Fibroblast of mammary gland (primary cell): ENCODE data around the gene PUS7.
A peak's percentile ranks its signal among the peaks of the same experiment; 100 is the strongest.
"Not testable (repeated sequence)": the region's sequence is repeated elsewhere in the genome, so short reads cannot be mapped to it uniquely, and the experiment has no call there.

Experiments
- DNase-seq: peaks from one replicate; pipeline ENCODE4 v3.0.0-alpha.2; 2010; ENCODE audit warnings: low read depth
- H3K4me3 ChIP-seq: 2 replicates; pipeline ENCODE4 v1.5.1; 2011; ENCODE audit warnings: low read depth, mild to moderate bottlenecking, low read length, moderate library complexity; ENCODE audit not compliant: control insufficient read depth
- TF ChIP-seq, protein P1 (sequence below): conservative IDR thresholded peaks from 2 replicates; pipeline ENCODE4 v1.5.1; 2011; ENCODE audit warnings: low read depth, low read length, inconsistent platforms; ENCODE audit not compliant: control insufficient read depth, insufficient read depth

PUS7 gene

GRCh38 chr7:105532709-105533460 lies 10.8 kb upstream of the PUS7 start:
- DNase-seq, result no peak
- TF ChIP-seq, protein P1, sequence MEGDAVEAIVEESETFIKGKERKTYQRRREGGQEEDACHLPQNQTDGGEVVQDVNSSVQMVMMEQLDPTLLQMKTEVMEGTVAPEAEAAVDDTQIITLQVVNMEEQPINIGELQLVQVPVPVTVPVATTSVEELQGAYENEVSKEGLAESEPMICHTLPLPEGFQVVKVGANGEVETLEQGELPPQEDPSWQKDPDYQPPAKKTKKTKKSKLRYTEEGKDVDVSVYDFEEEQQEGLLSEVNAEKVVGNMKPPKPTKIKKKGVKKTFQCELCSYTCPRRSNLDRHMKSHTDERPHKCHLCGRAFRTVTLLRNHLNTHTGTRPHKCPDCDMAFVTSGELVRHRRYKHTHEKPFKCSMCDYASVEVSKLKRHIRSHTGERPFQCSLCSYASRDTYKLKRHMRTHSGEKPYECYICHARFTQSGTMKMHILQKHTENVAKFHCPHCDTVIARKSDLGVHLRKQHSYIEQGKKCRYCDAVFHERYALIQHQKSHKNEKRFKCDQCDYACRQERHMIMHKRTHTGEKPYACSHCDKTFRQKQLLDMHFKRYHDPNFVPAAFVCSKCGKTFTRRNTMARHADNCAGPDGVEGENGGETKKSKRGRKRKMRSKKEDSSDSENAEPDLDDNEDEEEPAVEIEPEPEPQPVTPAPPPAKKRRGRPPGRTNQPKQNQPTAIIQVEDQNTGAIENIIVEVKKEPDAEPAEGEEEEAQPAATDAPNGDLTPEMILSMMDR, result no peak
- H3K4me3 ChIP-seq, result peak overlapping the region; percentile 99

GRCh38 chr7:105531792-105532671 lies 10.0 kb upstream of the PUS7 start, which contains the start of gene RINT1:
RINT1 (plus strand) TSS chr7:105532201; CDS start chr7:105532316, 115 bp downstream.
- TF ChIP-seq, protein P1, result peak; percentile 65
- peak within 1 kb of the TSS; percentile 99 for H3K4me3 ChIP-seq
- DNase-seq, result peak; percentile 89

DNA sequence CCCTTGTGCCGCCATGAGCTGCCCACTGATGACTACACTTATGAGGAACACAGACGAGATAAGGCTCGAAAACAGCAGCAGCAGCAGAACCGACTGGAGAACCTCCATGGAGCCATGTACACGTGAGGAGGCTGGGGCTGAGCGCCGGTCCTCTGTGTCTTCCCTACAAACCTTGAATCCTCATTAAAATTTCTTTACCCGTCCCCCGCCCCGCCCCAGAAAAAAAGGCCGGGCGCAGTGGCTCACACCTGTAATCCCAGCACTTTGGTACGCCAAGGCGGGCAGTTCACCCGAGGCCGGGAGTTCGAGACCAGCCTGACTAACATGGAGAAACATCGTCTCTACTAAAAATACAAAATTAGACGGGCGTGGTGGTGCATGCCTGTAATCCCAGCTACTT lies 8.5 kb upstream of the PUS7 start:
- no peak overlapping the region for H3K4me3 ChIP-seq
- TF ChIP-seq, protein P1, result no peak
- DNase-seq, result no peak

GRCh38 chr7:105530126-105530525 lies 8.1 kb upstream of the PUS7 start:
- no peak for DNase-seq
- no peak overlapping the region for H3K4me3 ChIP-seq
- TF ChIP-seq, protein P1, result no peak

DNA sequence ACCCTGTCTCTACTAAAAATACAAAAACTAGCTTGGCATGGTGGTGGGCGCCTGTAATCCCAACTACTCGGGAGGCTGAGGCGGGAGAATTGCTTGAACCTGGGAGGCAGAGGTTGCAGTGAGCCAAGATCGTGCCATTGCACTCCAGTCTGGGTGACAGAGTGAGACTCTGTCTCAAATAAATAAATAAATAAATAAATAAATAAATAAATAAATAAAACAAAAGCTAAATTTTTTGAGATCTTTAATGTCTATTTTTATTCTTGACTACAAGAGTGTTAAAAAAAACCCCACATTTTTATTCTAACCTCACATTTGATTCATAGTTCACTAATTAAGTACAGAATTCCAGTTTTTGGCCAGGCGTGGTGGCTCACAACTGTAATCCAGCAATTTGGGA lies 5.7 kb upstream of the PUS7 start:
- DNase-seq, H3K4me3 ChIP-seq: not testable (repeated sequence)

GRCh38 chr7:105524840-105525239 lies 2.8 kb upstream of the PUS7 start:
- no peak overlapping the region for H3K4me3 ChIP-seq
- TF ChIP-seq, protein P1, result no peak
- no peak for DNase-seq

GRCh38 chr7:105524423-105524822 lies 2.4 kb upstream of the PUS7 start:
- DNase-seq, H3K4me3 ChIP-seq: not testable (repeated sequence)
